Thyroid gland (tissue), 4 donors: ENCODE measurements around the gene PSME4. TPM values are rescaled to one million over a fixed set of nuclear protein-coding genes. Genes with fewer than 3 reads are reported as not detected.

Source experiments
- DNase-seq, 2 donors: peaks; one replicate each; pipeline ENCODE4 v3.0.0-alpha.2; 2019
- H3K27ac ChIP-seq, 3 donors: fragments of 200-600 bp; sonication (generic); 1 replicate in 2 of 3; 2 replicates in 1 of 3; pipeline ENCODE4 v1.5.1; 2016 to 2019; ENCODE audit warnings: mild to moderate bottlenecking in 1 of 3, moderate library complexity in 1 of 3
- H3K27me3 ChIP-seq: fragments of 200-600 bp; sonication (generic); one replicate; pipeline ENCODE4 v1.5.1; 2019
- H3K36me3 ChIP-seq, 2 donors: fragments of 200-600 bp; sonication (generic); one replicate each; pipeline ENCODE4 v1.5.1; 2016 to 2019
- H3K4me1 ChIP-seq, 2 donors: fragments of 200-600 bp; sonication (generic); one replicate each; pipeline ENCODE4 v1.5.1; 2017 to 2019
- H3K4me3 ChIP-seq, 3 donors: fragments of 200-600 bp; sonication (generic); replicated peaks in 1 of 3; 1 replicate in 2 of 3; 2 replicates in 1 of 3; pipeline ENCODE4 v1.5.1; 2016; ENCODE audit warnings: mild to moderate bottlenecking in 1 of 3
- H3K9me3 ChIP-seq: fragments of 200-600 bp; sonication (generic); one replicate; pipeline ENCODE4 v1.5.1; 2017
- CTCF ChIP-seq, 6 experiments: fragments of 200-600 bp in 3 of 6; fragments of 450-650 bp in 3 of 6; sonication (generic) in 3 of 6; IDR thresholded peaks; one replicate each; pipeline ENCODE4 v1.5.1; 2016 to 2019; ENCODE audit warnings: antibody characterized with exemption in 6 of 6, mild to moderate bottlenecking in 2 of 6, inconsistent platforms in 1 of 6, moderate library complexity in 1 of 6
- POLR2A ChIP-seq, 2 donors: fragments of 450-650 bp; IDR thresholded peaks; one replicate each; pipeline ENCODE4 v1.6.1; 2017; ENCODE audit warnings: antibody characterized with exemption in 2 of 2, mild to moderate bottlenecking in 2 of 2, moderate library complexity in 1 of 2
- WGBS, 2 donors: methylation state at CpG; one replicate each; pipeline ENCODE4 v1.1.5; 2017; 5-methylcytosine and 5-hydroxymethylcytosine counted together
- intact Hi-C: fragments of 100-400 bp; cut with DNase I; formaldehyde crosslinking; loops from one replicate; pipeline ENCODE4 v1.15.1; 2023
- total RNA-seq, 4 donors: library from RNA; depleted of rRNA; stranded (reverse); fragments of >200 nt; gene quantifications; one replicate each; pipeline ENCODE4 v1.2.3, GENCODE V29; 2016

PSME4 gene
- total RNA-seq, 4 donors from 2014 or later, result 64.3 to 131 (median 84.4) TPM

GRCh38 chr2:53994818-53995808 is 24.3 kb upstream of the PSME4 start:
- intact Hi-C loops, result no loop called here
- Histone ChIP-seq H3K36me3 (no peaks in the 10 kb centered on the region), H3K4me1 (no peaks in the 10 kb centered on the region), H3K9me3 (no peaks in the 10 kb centered on the region), H3K27me3 (no peaks in the 10 kb centered on the region), H3K4me3 (no peak overlapping the region), H3K27ac (no peak overlapping the region)
- no peak for DNase-seq
- no peak for TF ChIP-seq CTCF (IDR thresholded peaks at IDR 0.05)
- TF ChIP-seq POLR2A (IDR thresholded peaks at IDR 0.05), result no peak
- WGBS, 2 donors, result 87 to 94% methylated on average over 8 of the region's 8 CpGs

- DNase-seq, result no peak
- intact Hi-C loops, result no loop called here
- no peak overlapping the region for H3K27ac ChIP-seq
- H3K36me3 ChIP-seq, result no peaks in the 10 kb centered on the region
- no peak for TF ChIP-seq CTCF (IDR thresholded peaks at IDR 0.05)
- no peak for TF ChIP-seq POLR2A (IDR thresholded peaks at IDR 0.05)
- peaks cover 8 to 12% of the 10 kb centered on the region in 2 donors for H3K4me1 ChIP-seq
- no peaks in the 10 kb centered on the region for H3K27me3 ChIP-seq
- no peaks in the 10 kb centered on the region for H3K9me3 ChIP-seq
- no peak overlapping the region for H3K4me3 ChIP-seq
These were observed 21.2 kb upstream of the PSME4 start for GRCh38 chr2:53991948-53992347.

- no peaks in the 10 kb centered on the region for H3K9me3 ChIP-seq
- no peak overlapping the region for H3K27ac ChIP-seq
- H3K36me3 ChIP-seq, result no peaks in the 10 kb centered on the region
- peaks cover 13 to 25% of the 10 kb centered on the region in 2 donors for H3K4me1 ChIP-seq
- H3K27me3 ChIP-seq, result no peaks in the 10 kb centered on the region
- 89 to 94% methylated on average over 2 of the region's 2 CpGs for WGBS, 2 donors
- H3K4me3 ChIP-seq, result no peak overlapping the region
- intact Hi-C loops, result no loop called here
- no peak for TF ChIP-seq POLR2A (IDR thresholded peaks at IDR 0.05)
- TF ChIP-seq CTCF (IDR thresholded peaks at IDR 0.05), result no peak
- no peak for DNase-seq
These were observed 18.5 kb upstream of the PSME4 start for GRCh38 chr2:53989210-53989862.

GRCh38 chr2:53987336-53987921 is 16.6 kb upstream of the PSME4 start:
- H3K4me3 ChIP-seq, result no peak overlapping the region
- WGBS, 2 donors, result 5 to 7% methylated on average over 1 of the region's 1 CpG
- H3K27ac ChIP-seq, result peak overlapping the region; percentile 11 to 51 (median 48)
- no peaks in the 10 kb centered on the region for H3K27me3 ChIP-seq
- DNase-seq, result no peak
- H3K9me3 ChIP-seq, result no peaks in the 10 kb centered on the region
- H3K36me3 ChIP-seq, result no peaks in the 10 kb centered on the region
- intact Hi-C loops, result no loop called here
- H3K4me1 ChIP-seq, result peaks cover 13 to 25% of the 10 kb centered on the region in 2 donors
- no peak for TF ChIP-seq CTCF (IDR thresholded peaks at IDR 0.05)
- TF ChIP-seq POLR2A (IDR thresholded peaks at IDR 0.05), result no peak
